Ramos (cell line): ENCODE measurements around the gene INPP5K.
"Not testable (repeated sequence)": the region's sequence is repeated elsewhere in the genome, so short reads cannot be mapped to it uniquely, and the experiment has no call there.

Experiments used
- in situ Hi-C: fragments of 300-500 bp; cut with MboI; formaldehyde crosslinking; loops from one replicate; pipeline ENCODE4 v1.14.3; 2022; ENCODE audit warnings: low sequenced_read_pairs; ENCODE audit not compliant: unreplicated experiment

INPP5K gene

DNA sequence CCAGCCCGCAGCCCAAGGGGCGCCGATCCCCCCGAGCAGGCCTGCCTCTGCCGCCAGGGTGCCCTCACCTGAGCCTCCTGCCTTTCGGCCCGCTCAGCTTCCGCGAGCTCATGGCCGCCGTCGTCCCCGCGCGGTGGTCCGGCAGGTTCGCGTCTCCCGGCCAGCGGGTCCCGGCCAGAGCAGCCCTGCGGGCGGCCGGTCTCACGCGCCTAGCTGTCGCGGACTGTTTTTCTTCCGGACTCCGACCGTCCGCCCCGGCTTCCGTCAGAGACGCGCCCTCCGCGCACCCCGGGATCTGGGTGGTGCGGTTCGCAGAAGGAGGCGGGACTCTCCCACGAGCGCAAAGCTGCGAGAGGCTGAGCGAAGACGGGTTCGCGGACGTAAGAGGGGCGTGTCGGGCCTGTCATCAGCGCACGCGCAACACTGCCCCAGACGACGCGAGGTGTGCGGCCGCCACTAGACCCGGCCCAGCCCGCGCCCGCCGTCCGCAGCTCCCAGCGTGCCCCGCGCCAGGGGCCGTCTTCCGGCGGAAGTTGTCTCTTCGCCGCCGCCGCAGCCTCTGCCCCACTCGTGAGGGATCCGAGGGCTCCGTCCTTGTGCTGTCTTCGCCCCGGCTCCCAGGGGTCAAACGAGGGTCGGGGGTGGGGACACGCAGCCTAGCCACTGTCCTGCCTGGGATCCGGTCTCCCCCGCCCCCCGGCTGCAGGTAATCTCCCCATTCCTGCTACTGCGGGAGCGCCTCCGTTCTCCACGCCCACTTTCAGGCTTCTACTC is at the start of gene INPP5K:
INPP5K (minus strand) TSS at position 225 of the 774 bp plus-strand sequence; CDS start at position 112, 113 bp downstream.
- in situ Hi-C loops, result loop anchor here (10.0 kb wide), 1 partner anchor 162 kb away; no protein-coding TSS in a partner anchor

DNA sequence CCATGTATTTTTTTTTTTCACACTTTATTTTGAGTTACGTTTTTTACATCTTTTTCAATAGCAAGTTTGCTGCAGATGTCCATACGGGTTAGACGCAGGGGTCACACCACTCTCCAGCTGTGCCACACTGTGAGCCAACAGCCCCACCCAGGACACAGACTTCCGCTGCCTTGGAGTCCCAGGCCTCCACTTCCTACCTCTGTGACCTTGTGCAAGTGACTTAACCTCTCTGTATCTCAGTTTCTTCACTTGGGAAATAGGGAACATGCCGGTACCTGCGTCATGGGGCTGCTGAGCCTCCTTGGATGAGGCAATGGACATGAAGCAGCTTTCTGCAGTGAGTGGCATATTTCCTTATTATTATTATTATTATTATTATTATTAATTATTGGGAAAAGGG is 49.5 kb upstream of the INPP5K start:
- in situ Hi-C loops, result no loop called here

- in situ Hi-C loops, result no loop called here
Observed at GRCh38 chr17:1563786-1564613, 47.6 kb upstream of the INPP5K start.

DNA sequence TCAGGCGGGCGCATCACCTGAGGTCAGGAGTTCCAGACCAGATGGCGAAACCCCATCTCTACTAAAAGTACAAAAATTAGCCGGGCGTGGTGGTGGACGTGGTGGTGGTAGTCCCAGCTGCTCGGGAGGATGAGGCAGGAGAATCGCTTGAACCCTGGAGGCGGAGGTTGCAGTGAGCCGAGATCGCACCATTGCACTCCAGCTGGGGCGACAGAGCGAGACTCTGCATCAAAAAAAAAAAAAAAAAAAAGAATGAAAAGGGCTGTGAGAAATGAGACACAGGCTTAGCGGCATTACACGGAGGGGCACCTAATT is 47.0 kb upstream of the INPP5K start:
- in situ Hi-C loops, result not testable (repeated sequence)

GRCh38 chr17:1562176-1562643 is 45.8 kb upstream of the INPP5K start:
- in situ Hi-C loops, result no loop called here

DNA sequence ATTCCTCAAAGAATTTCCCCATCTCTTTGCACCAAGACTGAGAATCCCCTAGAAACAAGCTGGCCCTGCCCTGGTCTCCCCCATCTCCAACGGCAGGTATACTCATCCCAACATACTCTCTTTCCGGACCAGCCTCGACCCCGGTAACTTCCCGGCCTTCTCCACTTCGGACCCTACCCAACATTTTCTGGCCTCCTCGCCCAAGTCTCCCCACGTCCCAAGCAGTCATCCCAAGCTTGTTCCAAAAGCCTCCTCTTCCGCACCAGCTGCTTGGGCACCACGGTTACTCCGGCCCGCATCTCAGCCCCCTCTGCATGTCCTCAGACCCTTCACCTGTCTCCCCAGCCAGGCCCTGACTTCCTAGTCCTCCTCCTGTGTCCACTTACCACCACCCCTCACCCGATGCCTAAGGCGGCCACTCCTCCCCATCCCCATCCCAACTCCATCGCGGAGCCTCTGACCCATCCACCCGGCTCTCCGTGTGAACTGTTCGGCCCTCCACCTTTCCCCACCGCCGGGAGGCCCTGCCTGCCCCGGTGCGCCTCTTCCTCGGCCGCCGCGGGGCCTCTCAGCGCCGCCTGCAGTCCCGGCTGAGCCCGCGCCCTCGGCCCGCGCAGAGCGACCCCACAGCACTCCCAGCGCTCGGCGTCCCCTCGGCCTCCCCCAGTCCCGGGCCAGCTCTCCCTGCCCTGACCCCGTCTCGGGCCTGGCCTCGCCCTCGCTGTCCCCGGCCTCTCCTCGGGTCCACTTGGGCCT is 45.2 kb upstream of the INPP5K start:
- in situ Hi-C loops, result no loop called here

DNA sequence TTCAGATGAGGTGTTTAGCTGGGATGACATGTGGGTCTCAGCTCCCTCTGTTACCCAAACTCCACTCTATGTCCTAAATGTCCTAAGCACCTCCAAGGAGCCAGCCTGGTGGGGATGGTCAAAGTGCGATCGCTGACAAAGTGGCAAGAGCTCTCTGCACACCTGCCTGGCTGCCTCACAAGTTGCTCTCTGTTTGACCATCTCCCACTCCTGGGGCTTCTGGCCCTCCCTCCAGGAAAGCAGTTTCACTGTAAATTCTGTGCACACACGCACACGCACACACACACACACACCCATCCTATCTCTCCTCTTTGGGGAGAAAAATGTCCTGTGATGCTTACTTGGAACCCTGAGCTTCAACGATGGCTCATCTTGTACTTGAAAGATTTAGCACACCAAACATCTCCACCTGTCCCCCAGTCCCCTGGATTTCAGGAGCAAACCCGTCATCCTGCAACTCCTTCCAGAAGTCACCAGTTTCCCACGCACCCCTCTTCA is 44.5 kb upstream of the INPP5K start:
- in situ Hi-C loops, result no loop called here

GRCh38 chr17:1560101-1560857 is 43.9 kb upstream of the INPP5K start:
- in situ Hi-C loops, result no loop called here

GRCh38 chr17:1559047-1560043 is 42.9 kb upstream of the INPP5K start:
- in situ Hi-C loops, result no loop called here

DNA sequence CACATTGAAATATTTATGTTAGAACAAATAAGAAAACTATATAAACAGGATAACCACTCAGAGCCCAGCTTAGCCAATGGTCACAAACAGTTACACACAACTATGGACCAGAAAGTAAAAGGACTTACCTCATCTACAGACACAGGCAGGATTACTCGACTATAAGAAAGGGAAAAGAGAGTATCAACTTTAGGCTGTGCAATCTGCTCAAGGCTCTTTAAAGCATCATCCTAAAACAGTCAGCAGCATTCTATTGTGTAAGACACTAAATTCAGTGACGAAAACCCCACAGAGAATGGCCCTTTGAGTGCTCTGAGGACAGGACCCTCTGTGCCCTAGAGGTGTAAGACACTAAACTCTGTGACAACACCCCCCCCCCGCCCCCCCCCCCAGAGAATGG is 42.0 kb upstream of the INPP5K start:
- in situ Hi-C loops, result no loop called here

GRCh38 chr17:1557355-1558095 is 41.1 kb upstream of the INPP5K start:
- in situ Hi-C loops, result no loop called here

DNA sequence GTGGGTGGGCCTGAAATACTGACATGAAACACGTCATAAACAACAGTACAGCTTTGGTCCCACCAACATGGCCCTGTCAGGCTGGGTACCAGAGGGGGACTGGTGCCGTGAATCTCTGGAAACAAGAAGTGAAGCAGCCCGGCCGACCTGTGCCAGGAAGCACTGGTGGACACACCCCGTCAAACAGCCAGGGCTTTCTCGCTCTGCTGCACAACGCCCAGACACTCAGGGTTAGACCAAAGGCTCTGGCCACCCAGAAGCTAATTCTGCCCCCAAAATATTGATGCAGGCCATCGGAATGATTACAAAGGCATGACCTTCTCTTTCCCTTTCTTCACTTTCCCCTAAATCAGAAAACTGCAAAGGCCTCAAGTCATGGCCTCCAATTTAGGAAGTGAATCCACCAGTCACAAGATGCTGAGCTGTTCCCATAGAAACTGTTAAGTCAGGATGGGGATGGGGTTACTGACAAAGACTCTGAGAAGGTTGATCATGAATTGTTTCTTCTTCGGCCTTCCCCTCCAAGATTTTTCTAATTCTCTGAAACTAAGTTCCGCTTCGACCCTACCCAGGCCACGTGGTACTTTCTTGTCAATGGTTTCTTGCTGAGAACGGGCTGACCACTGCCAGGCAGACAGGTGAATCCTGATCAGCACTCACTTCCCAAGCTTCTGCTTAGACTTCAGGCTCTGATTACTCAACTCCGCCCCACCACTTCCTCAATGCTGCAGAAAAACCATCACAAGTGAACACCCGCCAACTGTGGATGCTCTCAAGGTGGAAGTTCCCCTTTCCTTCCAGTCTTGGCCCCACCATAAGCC is 39.4 kb upstream of the INPP5K start:
- in situ Hi-C loops, result no loop called here

- in situ Hi-C loops, result no loop called here
Observed at GRCh38 chr17:1554751-1555540, 38.5 kb upstream of the INPP5K start.

- in situ Hi-C loops, result no loop called here
Observed at GRCh38 chr17:1553354-1554266, 37.2 kb upstream of the INPP5K start.

GRCh38 chr17:1552932-1553331 is 36.5 kb upstream of the INPP5K start:
- in situ Hi-C loops, result no loop called here
